Lower leg skin (tissue), 3 donors: ENCODE data around the gene MRPS5.

ENCODE experiments used
- CTCF ChIP-seq, 3 donors: fragments of 450-650 bp; IDR thresholded peaks; one replicate each; pipeline ENCODE4 v1.5.1; 2016; ENCODE audit warnings: antibody characterized with exemption in 3 of 3, mild to moderate bottlenecking in 3 of 3, moderate library complexity in 2 of 3
- POLR2A ChIP-seq, 2 donors: fragments of 450-650 bp; IDR thresholded peaks; one replicate each; pipeline ENCODE4 v1.6.1; 2016 to 2017; ENCODE audit warnings: antibody characterized with exemption in 2 of 2, mild to moderate bottlenecking in 1 of 2, moderate library complexity in 1 of 2

DNA sequence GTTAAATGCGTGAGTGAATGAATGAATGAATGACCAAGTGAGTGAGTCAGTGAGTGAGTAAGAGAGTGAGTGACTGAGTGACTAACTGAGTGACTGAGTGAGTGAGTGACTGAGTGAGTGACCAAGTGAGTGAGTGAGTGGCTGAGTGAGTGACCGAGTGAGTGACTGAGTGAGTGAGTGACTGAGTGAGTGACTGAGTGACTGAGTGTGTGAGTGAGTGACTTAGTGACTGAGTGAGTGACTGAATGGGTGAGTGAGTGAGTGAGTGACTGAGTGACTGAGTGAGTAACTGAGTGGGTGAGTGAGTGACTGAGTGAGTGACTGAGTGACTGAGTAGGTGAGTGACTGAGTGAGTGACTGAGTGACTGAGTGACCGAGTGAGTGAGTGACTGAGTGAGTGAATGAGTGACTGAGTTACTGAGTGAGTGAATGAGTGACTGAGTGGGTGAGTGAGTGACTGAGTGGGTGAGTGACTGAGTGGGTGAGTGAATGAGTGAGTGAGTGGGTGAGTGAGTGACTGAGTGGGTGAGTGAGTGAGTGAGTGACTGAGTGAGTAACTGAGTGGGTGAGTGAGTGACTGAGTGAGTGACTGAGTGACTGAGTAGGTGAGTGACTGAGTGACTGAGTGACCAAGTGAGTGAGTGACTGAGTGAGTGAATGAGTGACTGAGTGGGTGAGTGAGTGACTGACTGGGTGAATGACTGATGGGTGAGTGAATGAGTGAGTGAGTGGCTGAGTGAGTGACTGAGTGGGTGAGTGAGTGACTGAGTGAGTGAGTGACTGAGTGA, 84.8 kb downstream of the MRPS5 start:
- TF ChIP-seq CTCF (IDR thresholded peaks at IDR 0.05) (no peak), POLR2A (IDR thresholded peaks at IDR 0.05) (no peak)
